Skeletal muscle satellite cell (primary cell): ENCODE data around the gene OR2T6.
"Not testable (repeated sequence)": the region's sequence is repeated elsewhere in the genome, so short reads cannot be mapped to it uniquely, and the experiment has no call there.

Experiments
- H3K27me3 ChIP-seq: 2 replicates; pipeline ENCODE4 v1.7.0; 2013; ENCODE audit warnings: low read length; ENCODE audit not compliant: control insufficient read depth, insufficient read depth
- H3K36me3 ChIP-seq: 2 replicates; pipeline ENCODE4 v1.7.0; 2013; ENCODE audit warnings: mild to moderate bottlenecking, control low read depth, low read length; ENCODE audit not compliant: insufficient read depth
- H3K4me1 ChIP-seq: 2 replicates; pipeline ENCODE4 v1.7.0; 2013; ENCODE audit warnings: low read length; ENCODE audit not compliant: control insufficient read depth, insufficient read depth
- H3K4me2 ChIP-seq: 2 replicates; pipeline ENCODE4 v1.7.0; 2013; ENCODE audit warnings: mild to moderate bottlenecking, low read length
- H3K4me3 ChIP-seq: 2 replicates; pipeline ENCODE4 v1.7.0; 2013; ENCODE audit warnings: low read length
- H3K9ac ChIP-seq: 2 replicates; pipeline ENCODE4 v1.7.0; 2013; ENCODE audit warnings: mild to moderate bottlenecking, low read depth, low read length, moderate library complexity
- H3K9me3 ChIP-seq: replicated peaks from 2 replicates; pipeline ENCODE4 v1.7.0; 2013; ENCODE audit warnings: mild to moderate bottlenecking, control low read depth, low read length

OR2T6 gene

DNA sequence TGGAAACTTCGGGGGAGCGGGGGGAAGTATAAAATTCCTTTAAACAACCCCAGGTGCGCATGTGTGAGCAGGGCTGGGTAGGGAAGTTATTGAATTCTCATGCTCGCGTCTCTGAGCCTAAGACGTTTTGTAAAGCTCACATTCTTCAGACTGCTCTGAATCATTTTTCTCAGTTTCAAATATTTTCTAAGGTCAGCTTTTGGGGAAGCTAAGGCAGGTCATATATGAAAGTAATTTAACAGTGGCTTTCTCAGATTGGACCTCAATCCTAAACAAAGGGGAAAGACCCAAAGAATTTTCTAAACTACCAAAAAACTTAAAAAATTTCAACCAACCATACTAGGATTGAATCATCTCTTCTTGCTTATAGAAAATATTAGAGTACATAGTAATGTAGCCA is 59.4 kb downstream of the OR2T6 start:
- H3K36me3 ChIP-seq, H3K9me3 ChIP-seq, H3K27me3 ChIP-seq, H3K4me3 ChIP-seq, H3K4me2 ChIP-seq, H3K4me1 ChIP-seq, H3K9ac ChIP-seq: not testable (repeated sequence)

DNA sequence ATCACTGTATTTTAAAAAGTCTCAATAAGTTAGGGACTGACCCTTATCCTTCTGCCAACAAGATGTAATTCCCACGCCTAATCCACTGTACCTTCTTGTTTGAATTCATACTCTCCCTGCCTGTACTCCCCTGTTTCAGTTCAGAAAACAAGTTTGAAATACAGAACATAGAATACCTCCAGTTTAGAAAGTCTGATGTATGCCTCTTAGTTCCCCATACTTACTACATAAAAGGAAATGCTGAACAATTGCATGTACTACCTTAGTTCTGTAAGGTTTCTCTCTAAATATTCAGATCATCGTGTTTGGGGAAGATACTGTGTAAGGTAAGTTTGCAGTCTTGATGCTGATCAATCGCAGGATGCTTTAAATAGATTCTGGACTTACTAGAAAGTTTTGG is 60.8 kb downstream of the OR2T6 start:
- H3K27me3 ChIP-seq, H3K4me2 ChIP-seq, H3K9me3 ChIP-seq, H3K36me3 ChIP-seq, H3K4me3 ChIP-seq, H3K4me1 ChIP-seq, H3K9ac ChIP-seq: not testable (repeated sequence)

DNA sequence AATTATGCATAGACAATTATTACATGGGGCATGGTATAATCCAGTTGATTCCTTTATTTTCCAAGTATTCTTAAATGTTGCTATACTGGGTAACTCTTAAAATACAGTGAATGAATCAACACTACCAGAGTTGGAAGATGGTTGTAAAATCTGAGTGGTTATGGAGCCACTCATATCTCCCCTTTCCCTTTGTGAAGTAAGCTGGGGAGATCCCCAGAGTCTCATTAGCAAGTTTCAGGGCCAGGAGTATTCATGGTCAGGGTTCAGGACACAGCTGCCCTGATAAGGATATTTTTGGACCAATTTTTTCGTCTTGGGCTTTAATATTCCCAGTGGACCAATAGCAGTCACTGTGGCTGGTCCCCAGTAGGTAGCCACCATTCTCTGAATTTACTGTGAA is 63.1 kb downstream of the OR2T6 start:
- not testable (repeated sequence) for H3K36me3 ChIP-seq, H3K4me2 ChIP-seq, H3K9ac ChIP-seq, H3K9me3 ChIP-seq, H3K4me1 ChIP-seq, H3K4me3 ChIP-seq, H3K27me3 ChIP-seq

DNA sequence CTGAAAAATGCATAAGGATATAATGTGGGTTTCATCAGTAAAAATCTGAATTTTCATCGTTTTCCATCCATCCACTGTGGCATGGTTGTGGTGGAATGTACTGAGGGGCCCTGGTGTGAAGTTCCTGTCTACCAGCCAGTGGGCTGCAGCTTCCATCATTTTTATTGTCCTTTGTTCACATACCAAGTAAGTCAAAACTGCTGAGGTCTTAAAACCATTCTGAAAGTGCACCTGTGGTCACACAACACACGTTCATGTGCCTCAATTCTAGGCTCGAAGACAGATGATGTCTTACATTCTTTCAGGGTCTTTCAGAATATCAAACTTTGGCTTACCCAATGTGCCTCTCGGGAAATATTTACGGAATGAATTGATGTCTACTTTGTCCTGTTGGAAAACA is 63.7 kb downstream of the OR2T6 start:
- not testable (repeated sequence) for H3K4me3 ChIP-seq

More for the DNA sequence above, 63.7 kb downstream of the OR2T6 start:
- H3K36me3 ChIP-seq, H3K4me1 ChIP-seq, H3K9me3 ChIP-seq, H3K4me2 ChIP-seq, H3K9ac ChIP-seq, H3K27me3 ChIP-seq: not testable (repeated sequence)
